ENCODE measurements around the gene PCNP. TPM values are rescaled to one million over a fixed set of nuclear protein-coding genes. Genes with fewer than 3 reads are reported as not detected.
"Not testable (repeated sequence)": the region's sequence is repeated elsewhere in the genome, so short reads cannot be mapped to it uniquely, and the experiment has no call there.

The PCNP gene
- total RNA-seq, 1 experiment from 2014 or later, result 74.8 TPM

DNA sequence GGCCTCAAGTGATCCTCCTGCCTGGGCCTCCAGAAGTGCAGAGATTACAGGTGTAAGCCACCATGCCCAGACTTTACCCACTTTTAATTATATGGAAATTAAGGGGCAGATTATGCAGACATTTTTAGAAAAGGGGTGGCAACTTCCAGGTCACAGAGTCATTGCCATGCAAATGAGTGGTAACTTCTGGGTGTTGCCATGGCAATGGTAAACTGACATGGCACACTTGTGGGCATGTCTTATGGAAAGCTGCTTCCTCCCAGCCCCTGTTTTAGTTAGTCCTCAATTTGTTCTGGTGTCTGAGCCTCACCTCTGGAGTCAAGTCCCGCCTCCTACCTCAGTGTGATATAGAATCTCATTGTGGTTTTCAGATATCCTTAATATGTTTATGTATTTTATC is 49.7 kb downstream of the PCNP start:
- in situ Hi-C loops (cut with HindIII; ENCODE audit: low pct_unique_long_range_greater_than_20kb, low sequenced_read_pairs), result no loop called here
- DNase-seq (ENCODE audit: low read depth), result no peak

GRCh38 chr3:101624857-101625256 is 50.9 kb downstream of the PCNP start:
- DNase-seq (ENCODE audit: low read depth), result no peak
- in situ Hi-C loops (cut with HindIII; ENCODE audit: low pct_unique_long_range_greater_than_20kb, low sequenced_read_pairs), result no loop called here

GRCh38 chr3:101625879-101626278 is 51.9 kb downstream of the PCNP start:
- DNase-seq (ENCODE audit: low read depth), result no peak
- in situ Hi-C loops (cut with HindIII; ENCODE audit: low pct_unique_long_range_greater_than_20kb, low sequenced_read_pairs), result no loop called here

DNA sequence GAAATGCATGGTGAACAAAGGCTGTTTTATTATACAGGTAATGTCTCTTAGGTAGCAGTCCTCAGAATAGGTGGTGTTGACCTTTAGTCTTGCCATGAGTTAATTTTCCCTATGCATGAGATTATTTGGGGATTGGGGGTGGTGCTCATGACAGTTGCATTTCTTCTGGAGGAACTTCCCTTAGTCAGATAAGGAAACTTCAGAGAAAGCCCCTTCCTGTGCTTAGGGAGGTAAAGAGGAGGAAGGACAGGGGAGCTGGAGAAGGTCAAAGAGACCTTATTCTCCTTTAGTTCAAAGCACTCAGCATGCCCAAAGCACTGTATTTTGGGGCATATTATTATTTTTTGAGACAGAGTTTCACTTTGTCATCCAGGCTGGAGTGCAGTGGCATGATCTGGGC is 55.2 kb downstream of the PCNP start:
- in situ Hi-C loops (cut with HindIII; ENCODE audit: low pct_unique_long_range_greater_than_20kb, low sequenced_read_pairs), result no loop called here
- DNase-seq (ENCODE audit: low read depth), result no peak

DNA sequence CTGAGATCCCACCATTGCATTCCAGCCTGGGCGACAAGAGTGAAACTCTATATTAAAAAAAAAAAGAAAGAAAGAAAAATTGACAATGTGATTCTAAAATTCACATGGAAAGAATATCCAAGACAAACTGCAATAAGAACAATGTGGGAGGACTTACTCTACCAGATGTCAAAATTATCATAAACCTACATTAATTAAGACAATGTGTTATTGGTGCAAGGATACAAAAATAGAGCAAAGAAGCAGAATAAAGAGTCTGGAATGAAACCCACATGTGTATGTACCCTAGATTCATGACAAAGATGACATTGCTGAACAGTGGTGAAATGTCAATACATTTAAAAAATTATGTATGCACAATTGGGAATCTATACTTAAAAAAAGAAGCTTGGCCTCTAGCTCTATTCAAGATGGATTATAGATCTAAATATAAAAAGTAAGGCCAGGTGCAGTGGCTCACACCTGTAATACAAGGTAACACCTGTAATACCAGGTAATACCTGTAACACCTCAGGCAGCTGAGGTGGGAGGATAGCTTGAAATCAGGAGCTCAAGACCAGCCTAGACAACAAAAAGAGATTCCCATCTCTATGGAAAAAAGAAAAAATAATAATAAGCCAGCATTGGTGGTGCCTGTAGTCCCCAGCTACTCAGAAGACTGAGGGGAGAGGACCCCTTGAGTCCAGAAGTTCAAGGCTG is 57.3 kb downstream of the PCNP start:
- in situ Hi-C loops (cut with HindIII; ENCODE audit: low pct_unique_long_range_greater_than_20kb, low sequenced_read_pairs), result no loop called here
- DNase-seq (ENCODE audit: low read depth), result no peak

GRCh38 chr3:101631959-101632358 is 58.0 kb downstream of the PCNP start:
- DNase-seq (ENCODE audit: low read depth); in situ Hi-C loops (cut with HindIII; ENCODE audit: low pct_unique_long_range_greater_than_20kb, low sequenced_read_pairs): not testable (repeated sequence)

DNA sequence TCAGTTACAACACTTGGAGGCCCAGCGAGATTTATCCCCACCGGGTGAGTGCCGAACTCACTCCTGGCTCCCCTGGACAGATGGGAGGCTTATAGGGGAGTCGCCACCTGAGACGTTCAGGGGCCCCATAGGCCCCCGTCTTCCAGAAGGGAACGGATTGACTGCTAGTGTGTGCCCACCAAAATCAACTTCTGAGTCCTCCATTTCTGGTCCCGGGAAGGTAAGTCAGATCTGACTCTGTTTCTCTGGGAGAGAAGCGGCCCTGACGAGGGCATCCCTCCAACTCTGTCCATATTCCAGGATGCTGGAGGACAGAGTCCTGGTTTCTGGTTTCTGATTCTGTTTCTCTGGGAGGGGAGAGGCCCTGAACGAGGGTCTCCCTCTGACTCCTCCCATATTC is 58.6 kb downstream of the PCNP start:
- no peak for DNase-seq (ENCODE audit: low read depth)

DNA sequence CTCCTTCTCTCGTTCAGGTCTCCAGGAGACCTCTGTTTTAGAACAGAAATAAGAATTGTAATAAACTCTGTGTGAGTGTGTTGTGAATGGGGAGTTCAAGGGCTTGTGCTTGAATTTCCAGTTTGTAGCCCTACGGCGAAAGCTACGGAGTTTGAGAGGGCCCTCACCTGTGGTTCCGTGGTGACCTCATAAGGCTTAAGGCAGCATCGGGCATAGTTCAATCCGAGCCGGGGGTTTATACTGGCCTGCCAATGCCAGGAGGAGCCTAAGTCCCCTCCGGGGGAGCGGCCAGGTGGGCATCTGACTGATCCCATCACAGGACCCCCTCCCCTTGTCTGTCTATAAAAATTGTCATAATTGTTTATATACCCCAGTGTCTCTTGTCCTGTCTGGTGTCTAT is 59.2 kb downstream of the PCNP start:
- in situ Hi-C loops (cut with HindIII; ENCODE audit: low pct_unique_long_range_greater_than_20kb, low sequenced_read_pairs), result no loop called here
- no peak for DNase-seq (ENCODE audit: low read depth)

More for the DNA sequence above, 58.6 kb downstream of the PCNP start:
- in situ Hi-C loops (cut with HindIII; ENCODE audit: low pct_unique_long_range_greater_than_20kb, low sequenced_read_pairs), result no loop called here

- DNase-seq (ENCODE audit: low read depth), result no peak
- in situ Hi-C loops (cut with HindIII; ENCODE audit: low pct_unique_long_range_greater_than_20kb, low sequenced_read_pairs), result no loop called here
Observed at GRCh38 chr3:101634591-101635196, 60.7 kb downstream of the PCNP start.

GRCh38 chr3:101635345-101635744 is 61.4 kb downstream of the PCNP start:
- in situ Hi-C loops (cut with HindIII; ENCODE audit: low pct_unique_long_range_greater_than_20kb, low sequenced_read_pairs), result no loop called here
- no peak for DNase-seq (ENCODE audit: low read depth)

DNA sequence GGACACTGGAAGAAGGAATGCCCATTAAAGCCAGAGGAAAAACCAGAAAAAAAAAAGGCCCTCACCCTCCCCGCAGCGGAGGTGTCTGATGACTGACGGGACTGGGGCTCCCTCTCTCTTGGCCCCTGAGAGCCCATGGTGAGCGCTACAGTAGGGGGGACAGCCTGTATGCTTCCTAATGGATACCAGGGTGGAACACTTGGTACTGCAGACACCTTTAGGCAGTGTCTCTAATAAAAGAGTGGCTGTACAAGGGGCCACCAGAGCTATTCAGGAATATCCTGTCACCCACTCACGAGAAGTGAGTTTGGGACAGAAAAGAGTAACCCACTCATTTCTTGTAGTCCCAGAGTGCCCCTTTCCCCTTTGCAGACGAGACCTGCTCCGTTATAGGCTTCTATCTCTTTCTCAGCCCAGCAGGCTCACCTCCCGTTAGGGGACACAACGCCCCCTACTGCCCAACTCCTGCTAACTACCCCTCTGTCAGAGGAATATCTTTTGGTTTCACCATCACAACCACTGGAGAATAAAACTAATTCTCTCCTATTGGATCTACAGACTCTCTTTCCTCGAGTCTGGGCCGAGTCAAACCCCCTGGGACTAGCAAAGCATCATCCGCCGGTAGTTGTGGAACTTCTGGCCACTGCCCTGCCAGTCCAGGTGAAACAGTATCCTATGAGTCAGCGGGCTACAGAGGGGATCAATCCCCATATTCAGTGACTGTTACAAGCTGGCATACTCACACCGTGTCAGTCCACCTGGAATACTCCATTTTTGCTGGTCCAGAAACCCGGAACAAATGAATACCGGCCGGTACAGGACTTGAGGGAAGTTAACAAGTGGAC is 62.2 kb downstream of the PCNP start:
- in situ Hi-C loops (cut with HindIII; ENCODE audit: low pct_unique_long_range_greater_than_20kb, low sequenced_read_pairs), result no loop called here
- peak; percentile 31 for DNase-seq (ENCODE audit: low read depth)

DNA sequence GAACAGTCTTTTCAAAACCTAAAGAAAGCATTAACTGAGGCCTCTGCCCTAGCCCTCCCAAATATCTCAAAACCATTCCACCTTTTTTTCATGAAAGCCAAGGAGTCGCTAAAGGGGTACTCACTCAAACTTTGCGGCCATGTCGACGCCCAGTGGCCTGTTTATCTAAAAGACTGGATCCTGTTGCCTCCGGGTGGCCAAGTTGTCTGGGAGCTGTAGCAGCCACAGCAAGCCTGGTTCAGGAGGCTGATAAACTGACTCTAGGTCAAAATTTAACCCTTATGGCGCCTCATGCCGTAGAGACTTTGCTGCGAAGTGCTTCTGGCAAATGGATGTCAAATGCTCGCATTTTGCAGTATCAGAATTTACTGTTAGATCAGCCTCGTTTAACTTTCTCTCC is 63.5 kb downstream of the PCNP start:
- no peak for DNase-seq (ENCODE audit: low read depth)
- in situ Hi-C loops (cut with HindIII; ENCODE audit: low pct_unique_long_range_greater_than_20kb, low sequenced_read_pairs), result no loop called here

DNA sequence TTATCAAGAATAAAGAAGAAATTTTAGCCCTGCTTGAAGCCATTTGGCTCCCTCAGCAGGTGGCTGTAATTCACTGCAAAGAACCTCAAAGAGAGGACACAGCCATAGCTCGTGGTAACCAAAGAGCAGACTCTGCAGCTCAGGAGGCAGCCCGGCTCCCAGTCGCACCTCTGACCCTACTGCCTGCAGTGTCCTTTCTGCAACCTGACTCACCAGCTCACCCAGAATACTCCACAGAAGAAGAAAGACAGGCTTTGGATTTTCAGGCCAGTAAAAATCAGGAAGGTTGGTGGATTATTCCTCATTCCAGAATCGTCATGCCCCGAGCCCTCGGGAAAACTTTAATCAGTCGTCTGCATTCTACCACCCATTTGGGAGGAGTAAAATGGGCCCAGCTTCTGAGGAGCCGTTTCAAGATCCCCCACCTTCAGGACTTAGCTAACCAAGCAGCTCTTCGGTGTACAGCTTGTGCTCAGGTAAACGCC is 64.3 kb downstream of the PCNP start:
- no peak for DNase-seq (ENCODE audit: low read depth)
- in situ Hi-C loops (cut with HindIII; ENCODE audit: low pct_unique_long_range_greater_than_20kb, low sequenced_read_pairs), result no loop called here

DNA sequence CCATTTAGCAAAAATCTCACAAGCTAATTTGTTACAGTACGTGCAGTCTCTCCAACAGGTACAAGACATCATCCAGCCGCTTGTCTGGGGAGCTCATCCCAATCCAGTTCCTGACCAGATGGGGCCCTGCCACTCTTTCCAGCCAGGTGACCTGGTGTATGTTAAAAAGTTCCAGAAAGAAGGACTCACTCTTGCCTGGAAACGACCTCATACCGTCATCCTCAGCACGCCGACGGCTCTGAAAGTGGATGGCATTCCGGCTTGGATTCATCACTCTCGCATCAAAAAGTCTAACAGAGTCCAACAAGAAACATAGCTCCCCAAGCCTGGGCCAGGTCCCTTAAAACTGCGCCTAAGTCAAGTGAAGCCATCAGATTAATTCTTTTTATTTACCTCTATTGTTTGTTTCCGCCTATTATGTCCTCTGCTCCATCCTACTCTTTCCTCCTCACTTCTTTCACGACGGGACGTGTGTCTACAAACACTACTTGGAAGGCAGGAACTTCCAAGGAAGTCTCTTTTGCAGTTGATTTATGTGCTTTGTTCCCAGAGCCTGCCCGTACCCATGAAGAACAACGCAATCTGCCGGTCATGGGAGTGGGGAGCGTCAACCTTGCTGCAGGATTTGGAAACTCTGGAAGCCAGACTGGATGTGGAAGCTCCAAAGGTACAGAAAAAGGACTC is 65.4 kb downstream of the PCNP start:
- in situ Hi-C loops (cut with HindIII; ENCODE audit: low pct_unique_long_range_greater_than_20kb, low sequenced_read_pairs), result no loop called here
- no peak for DNase-seq (ENCODE audit: low read depth)

DNA sequence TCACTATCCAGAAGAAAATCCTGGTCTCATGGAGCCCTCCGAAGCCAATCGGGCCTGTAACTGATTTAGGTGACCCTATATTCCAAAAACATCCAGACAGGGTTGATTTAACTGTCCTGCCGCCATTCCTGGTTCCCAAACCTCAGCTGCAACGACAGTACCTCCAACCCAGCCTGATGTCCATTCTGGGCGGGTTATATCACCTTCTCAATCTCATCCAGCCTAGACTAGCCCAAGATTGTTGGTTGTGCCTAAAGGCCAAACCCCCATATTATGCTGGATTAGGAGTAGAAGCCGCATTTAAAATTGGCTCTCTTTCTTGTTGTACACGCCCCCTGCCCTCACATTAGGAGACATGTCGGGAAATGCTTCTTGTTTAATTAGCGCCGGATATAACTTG is 66.3 kb downstream of the PCNP start:
- no peak for DNase-seq (ENCODE audit: low read depth)
- in situ Hi-C loops (cut with HindIII; ENCODE audit: low pct_unique_long_range_greater_than_20kb, low sequenced_read_pairs), result no loop called here

DNA sequence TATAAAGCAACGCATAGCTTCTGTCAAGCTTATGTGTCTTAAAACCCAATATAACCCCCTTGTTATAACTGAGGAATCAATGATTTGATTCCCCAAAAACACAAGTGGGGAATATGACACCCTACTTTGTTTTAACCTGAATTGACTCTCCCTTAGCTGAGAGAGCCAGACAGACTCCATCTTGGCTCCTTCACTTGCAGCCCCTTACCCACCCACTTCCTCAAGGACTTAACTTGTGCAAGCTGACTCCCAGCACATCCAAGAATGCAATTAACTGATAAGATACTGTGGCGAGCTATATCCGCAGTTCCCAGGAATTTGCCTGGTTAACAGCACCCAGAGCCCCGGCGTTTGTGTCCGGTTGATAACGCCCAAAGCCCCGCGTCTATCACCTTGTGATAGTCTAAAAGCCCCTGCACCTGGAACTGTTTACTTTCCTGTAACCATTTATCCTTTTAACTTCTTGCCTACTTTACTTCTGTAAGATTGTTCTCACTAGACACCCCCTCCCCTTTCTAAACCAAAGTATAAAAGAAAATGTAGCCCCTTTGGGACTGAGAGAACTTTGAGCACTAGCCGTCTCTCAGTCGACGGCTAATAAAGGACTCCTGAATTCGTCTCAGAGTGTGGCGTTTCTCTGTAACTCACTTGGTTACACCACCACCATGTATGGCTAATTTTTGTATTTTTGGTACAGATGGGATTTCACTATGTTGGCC is 67.6 kb downstream of the PCNP start:
- DNase-seq (ENCODE audit: low read depth); in situ Hi-C loops (cut with HindIII; ENCODE audit: low pct_unique_long_range_greater_than_20kb, low sequenced_read_pairs): not testable (repeated sequence)

DNA sequence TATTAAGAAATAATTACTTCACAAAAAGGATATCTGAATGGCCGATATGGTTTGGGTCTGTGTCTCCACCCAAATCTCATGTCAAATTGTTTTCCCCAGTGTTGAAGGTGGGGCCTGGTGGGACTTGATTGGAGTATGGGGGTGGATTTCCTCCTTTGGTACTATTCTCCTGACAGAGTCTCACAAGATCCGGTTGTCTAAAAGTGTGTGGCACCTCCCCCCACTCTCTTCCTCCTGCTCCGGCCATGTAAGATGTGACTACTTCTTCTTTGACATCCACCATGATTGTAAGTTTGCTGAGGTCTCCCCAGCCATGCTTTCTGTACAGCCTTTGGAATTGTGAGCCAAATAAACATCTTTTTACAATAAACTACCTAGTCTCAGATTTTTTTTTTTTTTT is 68.5 kb downstream of the PCNP start:
- in situ Hi-C loops (cut with HindIII; ENCODE audit: low pct_unique_long_range_greater_than_20kb, low sequenced_read_pairs), result no loop called here
- no peak for DNase-seq (ENCODE audit: low read depth)

Data from Caki2 (cell line).